Skeletal muscle cell (primary cell): Measurements from ENCODE around the gene SLC17A4.

Source experiments
- DNase-seq: peaks from one replicate; pipeline ENCODE4 v3.0.0-alpha.2; 2010; ENCODE audit warnings: low read depth
- H3K4me3 ChIP-seq: 2 replicates; pipeline ENCODE4 v1.5.1; 2011; ENCODE audit warnings: low read depth, mild to moderate bottlenecking, control low read depth, low read length, moderate library complexity

SLC17A4 gene

GRCh38 chr6:25754535-25754934 is at the start of gene SLC17A4:
Gene SLC17A4 (plus strand): TSS chr6:25754742. CDS start chr6:25761963, 7,221 bp downstream.
- no peak within 1 kb of the TSS for H3K4me3 ChIP-seq

GRCh38 chr6:25706314-25707014 is 48.1 kb upstream of the SLC17A4 start:
- H3K4me3 ChIP-seq = no peak overlapping the region
- DNase-seq = no peak

More at GRCh38 chr6:25754535-25754934, at the start of gene SLC17A4:
- no peak for DNase-seq

DNA sequence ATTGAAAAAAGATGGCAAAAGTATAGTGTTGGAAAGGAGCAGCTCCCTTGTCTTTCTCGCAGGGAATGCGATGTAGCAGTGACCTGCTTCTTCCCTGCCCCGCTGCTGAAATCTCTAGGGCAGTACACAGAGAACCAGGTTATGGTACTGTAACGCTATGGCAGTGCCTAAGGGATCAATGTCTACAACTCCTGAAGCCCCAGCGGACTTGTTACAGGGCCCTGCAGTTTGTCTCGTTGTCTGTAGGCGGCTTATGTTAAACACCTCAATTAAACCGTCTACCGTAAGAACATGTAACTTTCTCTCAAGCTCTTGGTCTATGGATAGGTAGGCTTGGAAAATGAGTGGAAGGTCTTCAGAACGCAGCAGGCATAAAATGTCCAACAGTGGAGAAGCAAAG is 44.8 kb upstream of the SLC17A4 start:
- H3K4me3 ChIP-seq = no peak overlapping the region
- no peak for DNase-seq

DNA sequence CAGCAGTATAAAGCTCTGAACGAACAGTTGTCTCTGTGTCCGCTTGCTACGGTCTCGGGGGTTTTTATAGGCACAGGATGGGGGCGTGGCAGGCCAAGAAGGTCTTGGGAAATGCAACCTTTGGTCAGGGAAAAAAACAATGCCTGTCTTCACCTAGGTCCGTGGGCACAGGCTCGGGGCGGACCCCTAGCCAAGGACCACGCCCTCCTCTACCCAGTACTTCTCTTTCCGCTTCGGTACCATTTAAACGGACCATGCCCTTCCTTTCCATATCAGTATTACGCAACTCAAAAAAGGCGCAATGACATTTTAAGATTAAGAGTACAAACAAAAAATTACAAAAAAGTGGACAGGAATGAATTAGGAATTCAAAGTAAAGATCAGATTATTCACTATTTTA is 44.3 kb upstream of the SLC17A4 start:
- no peak for DNase-seq
- no peak overlapping the region for H3K4me3 ChIP-seq

DNA sequence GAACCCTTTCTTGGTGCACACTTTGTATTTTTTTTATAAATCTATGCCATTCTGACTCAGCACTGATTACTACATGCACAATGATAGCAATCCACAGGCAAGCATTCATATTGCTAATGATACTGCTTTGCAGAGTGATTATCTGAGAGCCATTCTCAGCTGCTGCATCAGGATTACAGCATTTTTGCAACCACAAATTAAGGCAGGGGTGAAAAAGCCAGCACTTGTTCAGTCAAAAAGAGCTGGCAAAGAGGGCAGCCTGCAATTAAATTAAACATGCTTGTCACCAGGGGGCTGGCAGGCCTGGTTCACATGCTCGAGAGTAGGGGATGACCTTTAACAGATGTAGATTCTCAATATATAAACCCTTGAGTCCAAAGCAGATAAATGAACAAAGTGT is 40.7 kb upstream of the SLC17A4 start:
- DNase-seq = no peak
- no peak overlapping the region for H3K4me3 ChIP-seq

GRCh38 chr6:25714765-25715164 is 39.8 kb upstream of the SLC17A4 start:
- DNase-seq = no peak
- no peak overlapping the region for H3K4me3 ChIP-seq

DNA sequence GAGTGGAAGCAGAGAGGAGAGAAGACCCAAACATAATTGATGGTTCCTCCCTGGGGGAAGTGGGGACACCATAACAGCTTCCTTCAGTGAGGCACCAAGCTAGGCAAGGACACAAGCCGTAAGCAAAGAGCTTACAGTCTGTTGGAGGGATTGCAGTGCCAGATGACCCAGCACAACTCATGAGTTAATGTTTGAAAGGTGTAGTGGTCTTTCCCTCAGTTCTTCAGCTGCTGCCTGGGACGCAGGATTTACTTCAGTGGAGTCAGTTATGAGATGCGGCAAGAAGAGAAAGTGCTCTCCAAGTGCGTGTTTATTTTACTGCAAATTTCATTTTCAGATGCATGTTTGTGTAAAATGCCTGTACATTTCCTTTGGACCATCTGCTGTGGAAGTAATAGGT is 38.7 kb upstream of the SLC17A4 start:
- no peak overlapping the region for H3K4me3 ChIP-seq
- DNase-seq = no peak

GRCh38 chr6:25717866-25718740 is 36.4 kb upstream of the SLC17A4 start:
- no peak for DNase-seq
- H3K4me3 ChIP-seq = no peak overlapping the region

- no peak overlapping the region for H3K4me3 ChIP-seq
- no peak for DNase-seq
Observed at GRCh38 chr6:25726122-25726911, 28.2 kb upstream of the SLC17A4 start.

DNA sequence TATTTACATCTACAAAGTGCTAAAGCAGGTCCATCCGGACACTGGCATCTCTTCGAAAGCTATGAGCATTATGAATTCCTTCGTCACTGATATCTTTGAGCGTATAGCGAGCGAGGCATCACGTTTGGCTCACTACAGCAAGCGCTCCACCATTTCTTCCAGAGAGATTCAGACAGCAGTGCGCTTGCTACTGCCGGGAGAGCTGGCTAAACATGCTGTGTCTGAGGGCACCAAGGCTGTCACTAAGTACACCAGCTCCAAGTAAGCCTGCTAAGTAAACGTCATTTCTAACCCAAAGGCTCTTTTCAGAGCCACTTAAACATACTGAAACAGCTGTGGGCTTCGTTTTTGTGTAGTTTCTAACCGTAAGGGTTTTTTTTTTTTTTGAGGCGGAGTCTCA is 27.5 kb upstream of the SLC17A4 start:
- no peak for DNase-seq
- H3K4me3 ChIP-seq = no peak overlapping the region

DNA sequence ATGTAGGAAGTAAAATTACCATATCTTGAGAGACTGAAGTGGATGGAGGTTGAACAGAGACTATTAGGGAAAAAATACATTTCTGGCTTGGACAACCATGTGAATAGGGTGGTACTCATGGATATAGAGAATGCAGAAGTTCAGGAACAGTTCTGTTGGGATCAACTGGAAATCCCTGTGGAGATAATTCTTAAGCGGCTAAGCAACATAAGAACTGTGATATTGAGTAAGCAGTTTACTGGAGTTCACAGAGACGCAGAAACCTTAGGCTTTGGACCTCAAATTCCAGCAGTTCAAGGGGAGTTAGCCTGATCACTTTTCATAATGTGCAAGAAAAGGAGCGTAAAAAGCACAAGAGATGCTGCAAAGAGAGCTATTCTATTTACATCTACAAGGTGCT is 23.6 kb upstream of the SLC17A4 start:
- no peak for DNase-seq
- H3K4me3 ChIP-seq = no peak overlapping the region

GRCh38 chr6:25731721-25732120 is 22.8 kb upstream of the SLC17A4 start:
- no peak overlapping the region for H3K4me3 ChIP-seq
- no peak for DNase-seq

- no peak for DNase-seq
- no peak overlapping the region for H3K4me3 ChIP-seq
Observed at GRCh38 chr6:25732468-25733198, 21.9 kb upstream of the SLC17A4 start.

- H3K4me3 ChIP-seq = no peak overlapping the region
- no peak for DNase-seq
Observed at GRCh38 chr6:25735261-25735660, 19.3 kb upstream of the SLC17A4 start.

- no peak overlapping the region for H3K4me3 ChIP-seq
- DNase-seq = no peak
Observed at GRCh38 chr6:25743868-25744267, 10.7 kb upstream of the SLC17A4 start.

- DNase-seq = no peak
- H3K4me3 ChIP-seq = no peak overlapping the region
Observed at GRCh38 chr6:25745836-25746235, 8.7 kb upstream of the SLC17A4 start.

GRCh38 chr6:25746968-25747367 is 7.6 kb upstream of the SLC17A4 start:
- DNase-seq = no peak
- no peak overlapping the region for H3K4me3 ChIP-seq

DNA sequence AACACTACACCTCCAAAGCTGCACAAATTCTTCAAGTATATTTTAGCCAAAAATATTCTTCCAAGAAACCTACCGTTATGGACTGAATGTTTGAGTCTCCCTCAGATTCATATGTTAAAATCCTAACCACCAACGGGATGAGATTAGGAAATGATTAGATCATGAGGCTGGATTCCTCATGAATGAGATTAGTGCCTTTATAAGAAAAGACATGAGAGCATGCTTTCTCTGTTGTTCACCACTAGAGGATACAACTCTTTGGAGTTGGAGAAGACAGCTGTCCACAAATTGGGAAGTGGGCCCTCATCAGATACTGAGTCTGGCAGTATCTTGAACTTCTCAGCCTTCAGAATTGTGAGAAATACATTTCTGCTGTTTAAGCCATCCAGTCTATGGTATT is 7.1 kb upstream of the SLC17A4 start:
- H3K4me3 ChIP-seq = no peak overlapping the region
- no peak for DNase-seq

- no peak overlapping the region for H3K4me3 ChIP-seq
- DNase-seq = no peak
Observed at GRCh38 chr6:25748049-25748448, 6.5 kb upstream of the SLC17A4 start.
